WTC11 (cell line): ENCODE measurements around the gene CARD11. TPM values are rescaled to one million over a fixed set of nuclear protein-coding genes. Genes with fewer than 3 reads are reported as not detected.
A peak's percentile ranks its signal among the peaks of the same experiment; 100 is the strongest.

Source experiments
- ATAC-seq: fragments of 200-7000 bp; cut with Tn5 transposase; 2 replicates; pipeline ENCODE4 v1.10.0; 2021; ENCODE audit warnings: mild to moderate bottlenecking, moderate library complexity
- CTCF ChIA-PET: fragments of 300-600 bp; sonication (Branson Sonifier 250); formaldehyde crosslinking; loops from one replicate; lab custom pipeline; 2021; ENCODE audit warnings: antibody characterized with exemption; lab: Charles Lee
- POLR2A ChIA-PET: fragments of 350-600 bp; sonication (Branson Sonifier 250); formaldehyde crosslinking; loops from one replicate; lab custom pipeline; 2021; ENCODE audit warnings: antibody characterized with exemption; lab: Charles Lee
- DNase-seq: peaks from one replicate; pipeline ENCODE4 v3.0.0; 2021; ENCODE audit warnings: low spot score
- H3K27ac Mint-ChIP-seq: 2 replicates; pipeline ENCODE4 v1.8.0; 2021; ENCODE audit warnings: mixed read lengths
- H3K27me3 Mint-ChIP-seq: 2 replicates; pipeline ENCODE4 v1.8.0; 2021; ENCODE audit warnings: low read depth, mild to moderate bottlenecking, moderate library complexity, mixed read lengths
- H3K36me3 Mint-ChIP-seq: 2 replicates; pipeline ENCODE4 v1.8.0; 2021; ENCODE audit warnings: mixed read lengths
- H3K4me1 Mint-ChIP-seq: 2 replicates; pipeline ENCODE4 v1.8.0; 2022; ENCODE audit warnings: mixed read lengths
- H3K4me3 Mint-ChIP-seq: 2 replicates; pipeline ENCODE4 v1.8.0; 2021; ENCODE audit warnings: mild to moderate bottlenecking, moderate library complexity, mixed read lengths
- H3K9me3 Mint-ChIP-seq: 2 replicates; pipeline ENCODE4 v1.8.0; 2021; ENCODE audit warnings: mixed read lengths
- ATF1 ChIP-seq: sonication (generic); formaldehyde crosslinking; IDR thresholded peaks from 2 replicates; pipeline ENCODE4 v1.8.1; 2023; ENCODE audit warnings: mild to moderate bottlenecking, moderate library complexity, missing genetic modification reagents
- CBFB ChIP-seq: sonication (generic); formaldehyde crosslinking; IDR thresholded peaks from 2 replicates; pipeline ENCODE4 v1.8.1; 2022; ENCODE audit warnings: mild to moderate bottlenecking, low read depth, missing genetic modification reagents
- EMX1 ChIP-seq: fragments of 250-450 bp; sonication (Bioruptor Pico); IDR thresholded peaks from 2 replicates; pipeline ENCODE4 v1.8.0; 2021; ENCODE audit warnings: mild to moderate bottlenecking
- GABPB1 ChIP-seq: sonication (generic); formaldehyde crosslinking; IDR thresholded peaks from 2 replicates; pipeline ENCODE4 v1.8.1; 2023; ENCODE audit warnings: mild to moderate bottlenecking, missing genetic modification reagents
- PRRX2 ChIP-seq: fragments of 250-450 bp; sonication (Bioruptor Pico); IDR thresholded peaks from 2 replicates; pipeline ENCODE4 v1.8.0; 2021; ENCODE audit warnings: mild to moderate bottlenecking
- RELA ChIP-seq: sonication (generic); formaldehyde crosslinking; IDR thresholded peaks from 2 replicates; pipeline ENCODE4 v1.8.1; 2022; ENCODE audit warnings: missing genetic modification reagents, mild to moderate bottlenecking, borderline replicate concordance
- SMAD4 ChIP-seq: sonication (generic); formaldehyde crosslinking; IDR thresholded peaks from 2 replicates; pipeline ENCODE4 v1.8.0; 2022; ENCODE audit warnings: mild to moderate bottlenecking, missing genetic modification reagents
- SP1 ChIP-seq: sonication (generic); formaldehyde crosslinking; conservative IDR thresholded peaks from 2 replicates; pipeline ENCODE4 v1.8.1; 2022; ENCODE audit warnings: missing genetic modification reagents
- TEAD4 ChIP-seq: sonication (generic); formaldehyde crosslinking; IDR thresholded peaks from 2 replicates; pipeline ENCODE4 v1.8.0; 2022; ENCODE audit warnings: mild to moderate bottlenecking, missing genetic modification reagents
- ZNF423 ChIP-seq: fragments of 250-450 bp; sonication (Bioruptor Pico); IDR thresholded peaks from 2 replicates; pipeline ENCODE4 v2.1.2; 2022; ENCODE audit warnings: mild to moderate bottlenecking, moderate library complexity
- ZNF671 ChIP-seq: fragments of 250-450 bp; sonication (Bioruptor Pico); IDR thresholded peaks from 2 replicates; pipeline ENCODE4 v1.8.0; 2021; ENCODE audit warnings: mild to moderate bottlenecking
- total RNA-seq: library from RNA; stranded (reverse); gene quantifications from 3 replicates; pipeline ENCODE4 v1.2.3, GENCODE V29; 2021
- TF ChIP-seq, protein P1 (sequence below): sonication (generic); formaldehyde crosslinking; IDR thresholded peaks from 2 replicates; pipeline ENCODE4 v1.8.0; 2022; ENCODE audit warnings: mild to moderate bottlenecking, missing genetic modification reagents
- TF ChIP-seq, protein P2 (sequence below): sonication (generic); formaldehyde crosslinking; IDR thresholded peaks from 2 replicates; pipeline ENCODE4 v1.8.1; 2022; ENCODE audit warnings: mild to moderate bottlenecking, missing genetic modification reagents, moderate library complexity, borderline replicate concordance
- TF ChIP-seq, protein P3 (sequence below): fragments of 250-450 bp; sonication (Bioruptor Pico); conservative IDR thresholded peaks from 2 replicates; pipeline ENCODE4 v1.9.0; 2021; ENCODE audit warnings: mild to moderate bottlenecking
- TF ChIP-seq, protein P4 (sequence below): fragments of 250-450 bp; sonication (Bioruptor Pico); IDR thresholded peaks from 2 replicates; pipeline ENCODE4 v2.1.2; 2022; ENCODE audit warnings: mild to moderate bottlenecking, moderate library complexity
- TF ChIP-seq, protein P5 (sequence below): sonication (generic); formaldehyde crosslinking; conservative IDR thresholded peaks from 2 replicates; pipeline ENCODE4 v1.8.1; 2022; ENCODE audit warnings: mild to moderate bottlenecking, missing genetic modification reagents
- TF ChIP-seq, protein P6 (sequence below): sonication (generic); formaldehyde crosslinking; conservative IDR thresholded peaks from 2 replicates; pipeline ENCODE4 v1.8.1; 2023; ENCODE audit warnings: mild to moderate bottlenecking, low read depth, missing genetic modification reagents, moderate library complexity
- TF ChIP-seq, protein P7 (sequence below): sonication (generic); formaldehyde crosslinking; IDR thresholded peaks from 2 replicates; pipeline ENCODE4 v1.8.0; 2022; ENCODE audit warnings: missing genetic modification reagents

CARD11 gene
- total RNA-seq, 1 experiment from 2014 or later, result 40.8 TPM

DNA sequence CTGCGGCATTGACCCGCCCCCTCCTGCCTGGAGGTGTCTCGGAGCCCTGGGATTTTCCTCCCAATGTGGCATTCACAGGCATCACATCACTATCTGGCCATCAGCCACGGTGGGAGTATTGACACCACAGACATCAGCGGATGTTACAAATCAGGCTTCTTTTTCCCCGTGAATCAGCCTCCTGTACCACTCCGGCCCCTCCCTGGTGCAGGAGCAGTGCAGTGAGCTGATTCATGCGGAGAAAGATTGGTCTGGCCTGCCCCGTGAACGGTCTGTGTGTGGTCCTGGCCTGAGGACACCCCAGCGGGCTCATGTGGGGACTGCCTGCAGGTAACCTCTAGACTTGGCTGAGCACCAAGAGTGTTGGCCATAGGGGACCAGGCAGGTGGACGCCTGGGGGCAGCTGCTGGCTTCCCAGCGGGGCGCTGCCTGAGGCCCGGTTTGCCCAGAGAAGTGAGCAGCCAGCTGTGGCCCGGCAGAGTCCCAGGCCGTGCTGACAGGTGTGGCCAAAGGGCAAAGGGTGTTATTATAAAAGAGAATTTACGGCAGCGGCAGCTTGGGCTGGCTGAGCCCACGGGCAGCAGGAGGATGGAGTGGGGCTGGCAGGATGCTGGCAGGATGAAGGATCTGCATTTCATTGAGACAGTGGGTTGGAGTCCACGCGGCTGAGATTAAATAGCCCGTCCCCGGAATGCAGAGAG lies 167.5 kb downstream of the CARD11 start:
- H3K9me3 Mint-ChIP-seq, result peaks cover 6% of the 10 kb centered on the region; the same call in 1 of the 2 replicates
- no peak overlapping the region for H3K4me3 Mint-ChIP-seq
- H3K36me3 Mint-ChIP-seq, result no peaks in the 10 kb centered on the region
- no peak overlapping the region for H3K27ac Mint-ChIP-seq
- TF ChIP-seq, protein P1, sequence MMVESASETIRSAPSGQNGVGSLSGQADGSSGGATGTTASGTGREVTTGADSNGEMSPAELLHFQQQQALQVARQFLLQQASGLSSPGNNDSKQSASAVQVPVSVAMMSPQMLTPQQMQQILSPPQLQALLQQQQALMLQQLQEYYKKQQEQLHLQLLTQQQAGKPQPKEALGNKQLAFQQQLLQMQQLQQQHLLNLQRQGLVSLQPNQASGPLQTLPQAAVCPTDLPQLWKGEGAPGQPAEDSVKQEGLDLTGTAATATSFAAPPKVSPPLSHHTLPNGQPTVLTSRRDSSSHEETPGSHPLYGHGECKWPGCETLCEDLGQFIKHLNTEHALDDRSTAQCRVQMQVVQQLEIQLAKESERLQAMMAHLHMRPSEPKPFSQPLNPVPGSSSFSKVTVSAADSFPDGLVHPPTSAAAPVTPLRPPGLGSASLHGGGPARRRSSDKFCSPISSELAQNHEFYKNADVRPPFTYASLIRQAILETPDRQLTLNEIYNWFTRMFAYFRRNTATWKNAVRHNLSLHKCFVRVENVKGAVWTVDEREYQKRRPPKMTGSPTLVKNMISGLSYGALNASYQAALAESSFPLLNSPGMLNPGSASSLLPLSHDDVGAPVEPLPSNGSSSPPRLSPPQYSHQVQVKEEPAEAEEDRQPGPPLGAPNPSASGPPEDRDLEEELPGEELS (CRISPR knock-in tag), result no peak
- no peak for TF ChIP-seq SP1 (CRISPR knock-in tag)
- TF ChIP-seq, protein P2, sequence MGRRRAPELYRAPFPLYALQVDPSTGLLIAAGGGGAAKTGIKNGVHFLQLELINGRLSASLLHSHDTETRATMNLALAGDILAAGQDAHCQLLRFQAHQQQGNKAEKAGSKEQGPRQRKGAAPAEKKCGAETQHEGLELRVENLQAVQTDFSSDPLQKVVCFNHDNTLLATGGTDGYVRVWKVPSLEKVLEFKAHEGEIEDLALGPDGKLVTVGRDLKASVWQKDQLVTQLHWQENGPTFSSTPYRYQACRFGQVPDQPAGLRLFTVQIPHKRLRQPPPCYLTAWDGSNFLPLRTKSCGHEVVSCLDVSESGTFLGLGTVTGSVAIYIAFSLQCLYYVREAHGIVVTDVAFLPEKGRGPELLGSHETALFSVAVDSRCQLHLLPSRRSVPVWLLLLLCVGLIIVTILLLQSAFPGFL (CRISPR knock-in tag), result no peak
- TF ChIP-seq ZNF423 (CRISPR knock-in tag), result peak; percentile 71
- no peak for TF ChIP-seq TEAD4 (CRISPR knock-in tag)
- no peak for TF ChIP-seq GABPB1 (CRISPR knock-in tag)
- ChIA-PET CTCF (interaction anchor here (0.8 to 3.1 kb wide), 3 partner anchors 10 to 190 kb away, joined by 3 to 10 read pairs (median 4); no protein-coding TSS in a partner anchor), POLR2A (no interaction called here)
- no peak for ATAC-seq
- H3K27me3 Mint-ChIP-seq, result no peaks in the 10 kb centered on the region
- no peak for DNase-seq
- peaks cover 45% of the 10 kb centered on the region for H3K4me1 Mint-ChIP-seq

DNA sequence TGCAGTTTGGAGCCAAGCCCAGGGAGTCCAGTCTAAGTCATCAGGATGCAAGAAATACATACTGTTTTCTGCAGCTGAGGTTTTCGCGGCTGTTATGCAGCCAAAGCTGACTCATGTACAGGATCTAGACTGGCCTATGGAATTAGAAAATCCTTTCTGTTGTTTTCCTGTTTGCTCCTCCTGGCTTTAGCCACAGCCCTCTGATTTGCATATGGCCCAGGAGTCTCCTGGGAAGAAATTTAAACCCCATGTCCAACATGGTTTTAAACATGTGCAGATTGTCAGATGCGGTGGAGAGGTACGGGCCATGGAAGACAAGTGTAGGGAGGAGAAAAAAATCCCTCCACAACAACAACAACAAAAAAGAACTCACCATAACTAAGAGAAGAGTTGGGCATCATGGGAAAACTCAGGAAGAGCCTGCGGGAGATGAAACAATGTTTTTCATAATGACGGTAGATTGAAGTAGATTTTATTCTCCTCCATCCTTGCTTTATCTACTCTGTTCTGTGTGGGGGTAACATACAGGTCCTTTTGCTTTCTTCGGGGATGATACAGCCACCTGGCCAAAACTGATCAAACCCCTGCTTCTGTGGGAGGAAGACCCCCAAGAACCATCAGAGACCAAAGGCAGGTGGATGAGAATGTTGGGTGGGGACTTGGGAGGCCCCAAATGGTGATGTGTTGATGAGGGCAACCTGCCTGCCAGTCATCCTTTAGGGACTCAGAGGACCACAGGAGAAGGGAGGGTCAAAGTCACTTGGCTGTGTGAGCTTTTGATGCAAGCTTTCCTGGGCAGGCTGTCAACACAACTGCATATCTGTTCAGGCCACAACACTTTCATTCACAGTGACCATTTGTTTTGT lies 169.7 kb downstream of the CARD11 start:
- Mint-ChIP-seq H3K9me3 (no peaks in the 10 kb centered on the region), H3K4me3 (no peak overlapping the region), H3K27ac (peak overlapping the region; percentile 100), H3K27me3 (no peaks in the 10 kb centered on the region), H3K4me1 (peaks cover 35% of the 10 kb centered on the region), H3K36me3 (no peaks in the 10 kb centered on the region)
- POLR2A ChIA-PET, result no interaction called here
- CTCF ChIA-PET, result interaction anchor here (1.1 kb wide), 1 partner anchor 9 kb away, joined by 5 read pairs; no protein-coding TSS in a partner anchor
- peak; percentile 88 for ATAC-seq
- DNase-seq, result no peak
- TF ChIP-seq EMX1 (CRISPR knock-in tag) (peak; percentile 99), ATF1 (CRISPR knock-in tag) (peak; percentile 92; the same call in 1 of the 2 replicates), SP1 (CRISPR knock-in tag) (peak; percentile 42; the same call in 1 of the 2 replicates), PRRX2 (peak; percentile 98), CBFB (CRISPR knock-in tag) (no peak), GABPB1 (CRISPR knock-in tag) (no peak), ZNF671 (CRISPR knock-in tag) (peak; percentile 99), SMAD4 (CRISPR knock-in tag) (no peak), RELA (CRISPR knock-in tag) (no peak)
- TF ChIP-seq, protein P3, sequence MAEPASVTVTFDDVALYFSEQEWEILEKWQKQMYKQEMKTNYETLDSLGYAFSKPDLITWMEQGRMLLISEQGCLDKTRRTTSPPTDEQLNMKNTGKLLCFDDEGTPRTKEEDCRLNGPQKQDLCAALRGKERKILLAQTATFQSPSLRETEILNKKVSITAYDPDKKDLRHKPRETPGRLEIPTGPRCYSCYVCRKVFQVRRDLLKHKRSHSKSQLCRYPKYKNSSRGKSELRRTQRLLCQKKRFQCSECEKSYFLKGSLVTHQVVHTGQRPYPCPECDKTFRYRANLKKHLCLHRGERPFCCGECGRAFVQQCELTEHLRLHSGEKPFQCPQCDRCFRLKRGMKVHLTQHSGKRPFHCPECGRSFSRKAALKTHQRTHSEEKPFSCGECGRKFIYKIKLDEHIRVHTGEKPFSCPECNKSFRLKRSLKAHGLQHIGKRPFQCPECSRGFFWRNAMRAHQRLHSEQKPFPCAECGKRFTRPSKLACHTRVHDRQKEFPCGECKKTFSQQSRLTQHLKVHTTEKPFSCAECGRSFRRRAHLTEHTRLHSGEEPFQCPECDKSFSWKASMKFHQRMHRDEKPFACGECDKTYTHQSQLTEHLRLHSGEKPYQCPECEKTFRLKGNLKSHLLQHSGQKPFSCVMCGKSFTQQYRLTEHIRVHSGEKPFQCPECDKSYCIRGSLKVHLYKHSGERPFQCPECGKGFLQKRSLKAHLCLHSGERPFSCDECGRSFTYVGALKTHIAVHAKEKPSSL (CRISPR knock-in tag), result peak; percentile 97
- TF ChIP-seq, protein P4, sequence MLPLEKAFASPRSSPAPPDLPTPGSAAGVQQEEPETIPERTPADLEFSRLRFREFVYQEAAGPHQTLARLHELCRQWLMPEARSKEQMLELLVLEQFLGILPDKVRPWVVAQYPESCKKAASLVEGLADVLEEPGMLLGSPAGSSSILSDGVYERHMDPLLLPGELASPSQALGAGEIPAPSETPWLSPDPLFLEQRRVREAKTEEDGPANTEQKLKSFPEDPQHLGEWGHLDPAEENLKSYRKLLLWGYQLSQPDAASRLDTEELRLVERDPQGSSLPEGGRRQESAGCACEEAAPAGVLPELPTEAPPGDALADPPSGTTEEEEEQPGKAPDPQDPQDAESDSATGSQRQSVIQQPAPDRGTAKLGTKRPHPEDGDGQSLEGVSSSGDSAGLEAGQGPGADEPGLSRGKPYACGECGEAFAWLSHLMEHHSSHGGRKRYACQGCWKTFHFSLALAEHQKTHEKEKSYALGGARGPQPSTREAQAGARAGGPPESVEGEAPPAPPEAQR (CRISPR knock-in tag), result 0 out of 2 replicates have a peak, but pooled peaks have one; percentile 10
- TF ChIP-seq, protein P5, sequence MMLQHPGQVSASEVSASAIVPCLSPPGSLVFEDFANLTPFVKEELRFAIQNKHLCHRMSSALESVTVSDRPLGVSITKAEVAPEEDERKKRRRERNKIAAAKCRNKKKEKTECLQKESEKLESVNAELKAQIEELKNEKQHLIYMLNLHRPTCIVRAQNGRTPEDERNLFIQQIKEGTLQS, result no peak
- TF ChIP-seq, protein P6, sequence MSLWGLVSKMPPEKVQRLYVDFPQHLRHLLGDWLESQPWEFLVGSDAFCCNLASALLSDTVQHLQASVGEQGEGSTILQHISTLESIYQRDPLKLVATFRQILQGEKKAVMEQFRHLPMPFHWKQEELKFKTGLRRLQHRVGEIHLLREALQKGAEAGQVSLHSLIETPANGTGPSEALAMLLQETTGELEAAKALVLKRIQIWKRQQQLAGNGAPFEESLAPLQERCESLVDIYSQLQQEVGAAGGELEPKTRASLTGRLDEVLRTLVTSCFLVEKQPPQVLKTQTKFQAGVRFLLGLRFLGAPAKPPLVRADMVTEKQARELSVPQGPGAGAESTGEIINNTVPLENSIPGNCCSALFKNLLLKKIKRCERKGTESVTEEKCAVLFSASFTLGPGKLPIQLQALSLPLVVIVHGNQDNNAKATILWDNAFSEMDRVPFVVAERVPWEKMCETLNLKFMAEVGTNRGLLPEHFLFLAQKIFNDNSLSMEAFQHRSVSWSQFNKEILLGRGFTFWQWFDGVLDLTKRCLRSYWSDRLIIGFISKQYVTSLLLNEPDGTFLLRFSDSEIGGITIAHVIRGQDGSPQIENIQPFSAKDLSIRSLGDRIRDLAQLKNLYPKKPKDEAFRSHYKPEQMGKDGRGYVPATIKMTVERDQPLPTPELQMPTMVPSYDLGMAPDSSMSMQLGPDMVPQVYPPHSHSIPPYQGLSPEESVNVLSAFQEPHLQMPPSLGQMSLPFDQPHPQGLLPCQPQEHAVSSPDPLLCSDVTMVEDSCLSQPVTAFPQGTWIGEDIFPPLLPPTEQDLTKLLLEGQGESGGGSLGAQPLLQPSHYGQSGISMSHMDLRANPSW (CRISPR knock-in tag), result no peak; the same call in 1 of the 2 replicates
- TF ChIP-seq, protein P7, sequence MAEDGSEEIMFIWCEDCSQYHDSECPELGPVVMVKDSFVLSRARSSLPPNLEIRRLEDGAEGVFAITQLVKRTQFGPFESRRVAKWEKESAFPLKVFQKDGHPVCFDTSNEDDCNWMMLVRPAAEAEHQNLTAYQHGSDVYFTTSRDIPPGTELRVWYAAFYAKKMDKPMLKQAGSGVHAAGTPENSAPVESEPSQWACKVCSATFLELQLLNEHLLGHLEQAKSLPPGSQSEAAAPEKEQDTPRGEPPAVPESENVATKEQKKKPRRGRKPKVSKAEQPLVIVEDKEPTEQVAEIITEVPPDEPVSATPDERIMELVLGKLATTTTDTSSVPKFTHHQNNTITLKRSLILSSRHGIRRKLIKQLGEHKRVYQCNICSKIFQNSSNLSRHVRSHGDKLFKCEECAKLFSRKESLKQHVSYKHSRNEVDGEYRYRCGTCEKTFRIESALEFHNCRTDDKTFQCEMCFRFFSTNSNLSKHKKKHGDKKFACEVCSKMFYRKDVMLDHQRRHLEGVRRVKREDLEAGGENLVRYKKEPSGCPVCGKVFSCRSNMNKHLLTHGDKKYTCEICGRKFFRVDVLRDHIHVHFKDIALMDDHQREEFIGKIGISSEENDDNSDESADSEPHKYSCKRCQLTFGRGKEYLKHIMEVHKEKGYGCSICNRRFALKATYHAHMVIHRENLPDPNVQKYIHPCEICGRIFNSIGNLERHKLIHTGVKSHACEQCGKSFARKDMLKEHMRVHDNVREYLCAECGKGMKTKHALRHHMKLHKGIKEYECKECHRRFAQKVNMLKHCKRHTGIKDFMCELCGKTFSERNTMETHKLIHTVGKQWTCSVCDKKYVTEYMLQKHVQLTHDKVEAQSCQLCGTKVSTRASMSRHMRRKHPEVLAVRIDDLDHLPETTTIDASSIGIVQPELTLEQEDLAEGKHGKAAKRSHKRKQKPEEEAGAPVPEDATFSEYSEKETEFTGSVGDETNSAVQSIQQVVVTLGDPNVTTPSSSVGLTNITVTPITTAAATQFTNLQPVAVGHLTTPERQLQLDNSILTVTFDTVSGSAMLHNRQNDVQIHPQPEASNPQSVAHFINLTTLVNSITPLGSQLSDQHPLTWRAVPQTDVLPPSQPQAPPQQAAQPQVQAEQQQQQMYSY (CRISPR knock-in tag), result no peak; the same call in none of the 2 replicates
